ENCODE measurements around the gene TMOD1.

- no peak for TF ChIP-seq CTCF (conservative IDR thresholded peaks at IDR 0.05; ENCODE audit: low read length)
- no peak for TF ChIP-seq EZH2phosphoT487 (IDR thresholded peaks at IDR 0.05; ENCODE audit: borderline replicate concordance, low read depth, low read length)
These were observed 27.0 kb upstream of the TMOD1 start for GRCh38 chr9:97474372-97474925.

Data from OCI-LY7 (cell line).